IMR-90 (cell line): Measurements from ENCODE around the gene ARHGEF37.

Source experiments
- CTCF ChIP-seq: conservative IDR thresholded peaks from 2 replicates; pipeline ENCODE4 v1.5.1; 2012; ENCODE audit warnings: mild to moderate bottlenecking, low read depth, low read length, improper control_type of control experiment
- MAZ ChIP-seq: IDR thresholded peaks from 2 replicates; pipeline ENCODE4 v1.6.1; 2012; ENCODE audit warnings: low read depth, mild to moderate bottlenecking, low read length, improper control_type of control experiment, moderate library complexity, borderline replicate concordance
- SMC3 ChIP-seq: fragments of 150-350 bp; IDR thresholded peaks from 2 replicates; pipeline ENCODE4 v1.6.1; 2016; ENCODE audit warnings: low read depth, mild to moderate bottlenecking, antibody characterized with exemption, low read length, moderate library complexity
- TF ChIP-seq, protein P1 (sequence below): fragments of 150-350 bp; IDR thresholded peaks from 2 replicates; pipeline ENCODE4 v1.6.1; 2016; ENCODE audit warnings: low read depth, mild to moderate bottlenecking, low read length, moderate library complexity, borderline replicate concordance

DNA sequence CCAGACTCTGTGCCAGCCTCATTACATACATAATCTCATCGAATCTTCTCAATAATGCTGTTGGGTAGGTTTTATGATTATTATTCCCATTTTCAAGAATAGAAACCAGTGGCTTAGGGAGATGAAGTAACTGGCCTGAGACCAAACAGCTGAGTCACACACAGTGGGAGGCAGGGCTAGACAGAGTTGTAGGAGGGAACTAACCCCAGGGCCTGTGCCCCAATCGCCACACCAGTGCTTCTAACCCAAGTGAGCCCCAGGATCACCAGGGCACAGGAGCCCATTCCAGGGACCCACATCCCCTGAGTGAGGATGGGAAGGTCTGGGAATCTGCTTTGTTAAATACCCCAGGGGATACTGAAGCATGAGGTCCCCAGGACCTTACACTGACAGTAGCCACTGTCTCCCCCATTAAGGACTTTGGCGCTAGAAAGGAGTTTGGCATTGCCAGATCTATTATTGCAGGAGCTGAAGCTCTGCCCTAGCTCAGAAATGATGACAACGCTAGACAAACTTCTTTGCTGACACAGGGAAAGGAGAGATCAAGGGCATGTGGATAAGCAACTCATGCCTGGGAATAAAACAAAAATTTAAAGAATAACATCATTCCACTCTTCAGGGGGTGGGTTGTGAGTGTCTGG, 85.0 kb downstream of the ARHGEF37 start:
- TF ChIP-seq CTCF (no peak), MAZ (no peak), SMC3 (no peak)
- TF ChIP-seq, protein P1, sequence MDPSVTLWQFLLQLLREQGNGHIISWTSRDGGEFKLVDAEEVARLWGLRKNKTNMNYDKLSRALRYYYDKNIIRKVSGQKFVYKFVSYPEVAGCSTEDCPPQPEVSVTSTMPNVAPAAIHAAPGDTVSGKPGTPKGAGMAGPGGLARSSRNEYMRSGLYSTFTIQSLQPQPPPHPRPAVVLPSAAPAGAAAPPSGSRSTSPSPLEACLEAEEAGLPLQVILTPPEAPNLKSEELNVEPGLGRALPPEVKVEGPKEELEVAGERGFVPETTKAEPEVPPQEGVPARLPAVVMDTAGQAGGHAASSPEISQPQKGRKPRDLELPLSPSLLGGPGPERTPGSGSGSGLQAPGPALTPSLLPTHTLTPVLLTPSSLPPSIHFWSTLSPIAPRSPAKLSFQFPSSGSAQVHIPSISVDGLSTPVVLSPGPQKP, result no peak
